ENCODE data around the gene STAG1. TPM values are rescaled to one million over a fixed set of nuclear protein-coding genes. Genes with fewer than 3 reads are reported as not detected.

The STAG1 gene
- total and polyA plus RNA-seq, 2 experiments from 2014 or later = 12.4 to 41.1 TPM

DNA sequence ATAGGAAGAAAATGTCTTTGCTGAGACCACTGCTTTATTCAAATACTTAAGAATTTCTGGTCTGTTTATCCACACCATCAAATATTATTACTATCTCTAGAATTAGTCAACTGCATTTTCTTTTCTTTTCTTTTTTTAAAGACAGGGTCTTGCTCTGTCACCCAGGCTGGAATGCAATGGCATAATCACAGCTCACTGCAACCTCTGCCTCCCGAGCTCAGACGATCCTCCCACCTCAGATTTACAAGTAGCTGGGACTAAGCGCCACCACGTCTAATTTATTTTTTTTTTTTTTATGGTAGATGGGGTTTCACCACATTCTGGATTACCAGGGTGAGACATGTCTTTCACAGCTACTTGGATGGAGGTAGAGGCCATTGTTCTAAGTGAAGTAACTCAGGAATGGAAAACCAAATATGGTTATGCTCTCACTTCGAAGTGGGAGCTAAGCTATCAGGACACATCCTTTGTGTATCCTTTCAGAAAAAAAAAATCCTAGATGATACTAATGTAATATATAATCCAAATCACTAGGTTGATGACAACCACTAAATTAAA, 52.8 kb downstream of the STAG1 start:
- Histone ChIP-seq H3K27ac (no peak overlapping the region), H3K4me2 (no peak overlapping the region)

GRCh38 chr3:136698361-136698760, 53.8 kb downstream of the STAG1 start:
- Histone ChIP-seq H3K36me3 (replicated peaks; ENCODE audit: insufficient read depth, low read depth) (no peaks in the 10 kb centered on the region), H3K27me3 (no peaks in the 10 kb centered on the region), H3K4me2 (no peak overlapping the region), H3K4me1 (ENCODE audit: insufficient read depth) (no peaks in the 10 kb centered on the region), H3K79me2 (peaks cover 98% of the 10 kb centered on the region), H3K9me3 (ENCODE audit: low read depth) (peaks cover 7% of the 10 kb centered on the region), H3K9me2 (replicated peaks; ENCODE audit: insufficient read depth) (no peaks in the 10 kb centered on the region), H4K20me1 (ENCODE audit: insufficient read depth, poor library complexity, severe bottlenecking) (peaks cover 21% of the 10 kb centered on the region), H3K27ac (no peak overlapping the region), H3K4me3 (no peak overlapping the region), H2AFZ (no peak overlapping the region)
- 83% methylated on average over 3 of the region's 3 CpGs for WGBS (ENCODE audit: low lambda C conversion rate, missing lambda C conversion rate)
- TF ChIP-seq CTCF (IDR thresholded peaks at IDR 0.05; ENCODE audit: poor library complexity) = no peak
- TF ChIP-seq EZH2phosphoT487 (IDR thresholded peaks at IDR 0.05; ENCODE audit: low read depth, severe bottlenecking, unreplicated experiment) = no peak
- TF ChIP-seq EZH2 (IDR thresholded peaks at IDR 0.05; ENCODE audit: borderline replicate concordance) = no peak
- DNase-seq (ENCODE audit: low spot score) = no peak

More for the DNA sequence above, 52.8 kb downstream of the STAG1 start:
- peaks cover 28% of the 10 kb centered on the region for H4K20me1 ChIP-seq (ENCODE audit: insufficient read depth, poor library complexity, severe bottlenecking)
- H3K4me1 ChIP-seq (ENCODE audit: insufficient read depth) = no peaks in the 10 kb centered on the region
- no peaks in the 10 kb centered on the region for H3K9me2 ChIP-seq (replicated peaks; ENCODE audit: insufficient read depth)
- H3K79me2 ChIP-seq = peaks cover 98% of the 10 kb centered on the region
- no peaks in the 10 kb centered on the region for H3K36me3 ChIP-seq (replicated peaks; ENCODE audit: insufficient read depth, low read depth)
- peaks cover 7% of the 10 kb centered on the region for H3K9me3 ChIP-seq (ENCODE audit: low read depth)
- no peaks in the 10 kb centered on the region for H3K27me3 ChIP-seq
- no peak for DNase-seq (ENCODE audit: low spot score)
- no peak overlapping the region for H3K4me3 ChIP-seq
- TF ChIP-seq EZH2phosphoT487 (IDR thresholded peaks at IDR 0.05; ENCODE audit: low read depth, severe bottlenecking, unreplicated experiment) = no peak
- no peak for TF ChIP-seq EZH2 (IDR thresholded peaks at IDR 0.05; ENCODE audit: borderline replicate concordance)
- TF ChIP-seq CTCF (IDR thresholded peaks at IDR 0.05; ENCODE audit: poor library complexity) = no peak
- 65% methylated on average over 5 of the region's 5 CpGs for WGBS (ENCODE audit: low lambda C conversion rate, missing lambda C conversion rate)
- H2AFZ ChIP-seq = no peak overlapping the region

GRCh38 chr3:136696797-136697196, 55.4 kb downstream of the STAG1 start:
- H4K20me1 ChIP-seq (ENCODE audit: insufficient read depth, poor library complexity, severe bottlenecking) = peaks cover 22% of the 10 kb centered on the region

More at GRCh38 chr3:136696797-136697196, 55.4 kb downstream of the STAG1 start:
- WGBS (ENCODE audit: low lambda C conversion rate, missing lambda C conversion rate) = 97% methylated on average over 6 of the region's 6 CpGs
- H3K4me2 ChIP-seq = no peak overlapping the region
- H2AFZ ChIP-seq = no peak overlapping the region
- no peak overlapping the region for H3K4me3 ChIP-seq
- TF ChIP-seq CTCF (IDR thresholded peaks at IDR 0.05; ENCODE audit: poor library complexity) = no peak
- peaks cover 98% of the 10 kb centered on the region for H3K79me2 ChIP-seq
- no peaks in the 10 kb centered on the region for H3K9me2 ChIP-seq (replicated peaks; ENCODE audit: insufficient read depth)
- DNase-seq (ENCODE audit: low spot score) = no peak
- H3K27me3 ChIP-seq = no peaks in the 10 kb centered on the region
- no peak overlapping the region for H3K27ac ChIP-seq
- no peaks in the 10 kb centered on the region for H3K4me1 ChIP-seq (ENCODE audit: insufficient read depth)
- H3K9me3 ChIP-seq (ENCODE audit: low read depth) = peaks cover 7% of the 10 kb centered on the region
- no peaks in the 10 kb centered on the region for H3K36me3 ChIP-seq (replicated peaks; ENCODE audit: insufficient read depth, low read depth)

Measured in hepatocyte (in vitro differentiated cells).